CD4-positive, alpha-beta T cell (primary cell): ENCODE results near the gene TGM1. TPM values are rescaled to one million over a fixed set of nuclear protein-coding genes. Genes with fewer than 3 reads are reported as not detected.
A peak's percentile ranks its signal among the peaks of the same experiment; 100 is the strongest.

Experiments
- ATAC-seq: fragments of 200-7000 bp; cut with Tn5 transposase; one replicate; pipeline ENCODE4 v1.10.0; 2022; ENCODE audit warnings: mild to moderate bottlenecking; ENCODE audit not compliant: poor library complexity
- CTCF ChIA-PET: fragments of 350-600 bp; sonication (Branson Sonifier 250); formaldehyde crosslinking; loops from one replicate; lab custom pipeline; 2021; ENCODE audit warnings: antibody characterized with exemption, inconsistent platforms; lab: Charles Lee
- POLR2A ChIA-PET: fragments of 350-600 bp; sonication (Branson Sonifier 250); formaldehyde crosslinking; loops from one replicate; lab custom pipeline; 2021; ENCODE audit warnings: antibody characterized with exemption, inconsistent platforms; lab: Charles Lee
- DNase-seq, 14 experiments: peaks; one replicate each; pipeline ENCODE4 v3.0.0-alpha.2; 2013 to 2020; ENCODE audit warnings: mixed read lengths in 2 of 14
- H3K27ac ChIP-seq, 2 donors: one replicate each; pipeline versions ENCODE4 v1.5.1 to v1.7.0; 2013; ENCODE audit warnings: low read length in 2 of 2, low read depth in 1 of 2, mild to moderate bottlenecking in 1 of 2
- H3K27me3 ChIP-seq, 2 experiments: 1 replicate in 1 of 2; 2 replicates in 1 of 2; pipeline versions ENCODE4 v1.6.1 to v1.7.0; 2013; ENCODE audit warnings: low read length in 2 of 2, control low read depth in 1 of 2, mild to moderate bottlenecking in 1 of 2, moderate library complexity in 1 of 2; ENCODE audit not compliant: insufficient read depth in 2 of 2, control insufficient read depth in 1 of 2
- H3K36me3 ChIP-seq: one replicate; pipeline ENCODE4 v1.6.1; 2013; ENCODE audit warnings: low read length, control low read depth; ENCODE audit not compliant: insufficient read depth
- H3K4me1 ChIP-seq: one replicate; pipeline ENCODE4 v1.6.1; 2013; ENCODE audit warnings: low read length, control low read depth; ENCODE audit not compliant: insufficient read depth
- H3K4me3 ChIP-seq: one replicate; pipeline ENCODE4 v1.5.1; 2013; ENCODE audit warnings: mild to moderate bottlenecking, low read length, moderate library complexity
- H3K9me3 ChIP-seq, 2 experiments: 1 replicate in 1 of 2; 2 replicates in 1 of 2; pipeline versions ENCODE4 v1.6.1 to v1.7.0; 2013; ENCODE audit warnings: low read length in 2 of 2, mild to moderate bottlenecking in 2 of 2, control low read depth in 1 of 2, moderate library complexity in 1 of 2; ENCODE audit not compliant: control insufficient read depth in 1 of 2, insufficient read depth in 1 of 2
- H3K27ac Mint-ChIP-seq: one replicate; pipeline ENCODE4 v1.8.0; 2020; ENCODE audit warnings: mixed read lengths
- H3K27me3 Mint-ChIP-seq: one replicate; pipeline ENCODE4 v1.8.0; 2021; ENCODE audit warnings: mixed read lengths
- H3K36me3 Mint-ChIP-seq: one replicate; pipeline ENCODE4 v1.8.0; 2021; ENCODE audit warnings: low read depth, mixed read lengths
- H3K4me1 Mint-ChIP-seq: one replicate; pipeline ENCODE4 v1.8.0; 2021; ENCODE audit warnings: low read depth, mixed read lengths
- H3K4me3 Mint-ChIP-seq: one replicate; pipeline ENCODE4 v1.8.0; 2020; ENCODE audit warnings: mild to moderate bottlenecking, mixed read lengths
- H3K9me3 Mint-ChIP-seq: one replicate; pipeline ENCODE4 v1.8.0; 2020; ENCODE audit warnings: mixed read lengths
- CTCF ChIP-seq: fragments of 200-600 bp; IDR thresholded peaks from one replicate; pipeline ENCODE4 v1.8.0; 2022; ENCODE audit warnings: antibody characterized with exemption, mild to moderate bottlenecking
- intact Hi-C, 2 experiments: fragments of 100-400 bp; cut with DNase I in 1 of 2; cut with micrococcal nuclease in 1 of 2; formaldehyde crosslinking; loops; one replicate each; pipeline versions ENCODE4 v1.15.1 to v1.9.0; 2023 to 2025; cut with DNase I, micrococcal nuclease
- total RNA-seq, 174 experiments: library from RNA in 2 of 174; stranded (reverse) in 2 of 174; gene quantifications; one replicate each; pipeline ENCODE4 v1.2.3 and lab custom pipeline; 2021 to 2026

TGM1 gene
- total RNA-seq, 2 experiments from 2014 or later, result 3.5 to 3.9 TPM

GRCh38 chr14:24241829-24242443, 21.0 kb downstream of the TGM1 start:
- H3K36me3 Mint-ChIP-seq, result peaks cover 55% of the 10 kb centered on the region
- Histone ChIP-seq H3K9me3 (no peaks in the 10 kb centered on the region), H3K4me1 (peaks cover 63% of the 10 kb centered on the region), H3K4me3 (peak overlapping the region; percentile 93), H3K36me3 (peaks cover 43% of the 10 kb centered on the region), H3K27ac (peak overlapping the region; percentile 97 to 100), H3K27me3 (no peaks in the 10 kb centered on the region)
- intact Hi-C loops, result loop anchor here (1.0 to 2.0 kb wide), 6 partner anchors 10 to 188 kb away; partner anchors contain the start of genes GMPR2 (in 2 of the 2), MDP1 (in 2 of the 2), NEDD8 (in 2 of the 2) and RABGGTA (in 1 of the 2)
- no peaks in the 10 kb centered on the region for H3K9me3 Mint-ChIP-seq
- peaks cover 69% of the 10 kb centered on the region for H3K4me1 Mint-ChIP-seq
- ChIA-PET POLR2A (interaction anchor here (0.7 to 3.6 kb wide), 51 partner anchors 9 to 1371 kb away, joined by 3 to 144 read pairs (median 8); partner anchors contain the start of genes ACIN1, C14orf119, CBLN3 and CHMP4A), CTCF (interaction anchor here (1.0 to 7.3 kb wide), 23 partner anchors 9 to 200 kb away, joined by 3 to 90 read pairs (median 8); partner anchors contain the start of genes CHMP4A, CIDEB, DHRS1 and EMC9)
- peak overlapping the region; percentile 99 for H3K4me3 Mint-ChIP-seq
- DNase-seq (peak; percentile 85 to 97 (median 92)), ATAC-seq (peak; percentile 80)
- H3K27ac Mint-ChIP-seq, result peak overlapping the region; percentile 100
- TF ChIP-seq CTCF, result no peak
- H3K27me3 Mint-ChIP-seq, result no peaks in the 10 kb centered on the region

GRCh38 chr14:24240110-24240918, 22.7 kb downstream of the TGM1 start:
- H3K36me3 ChIP-seq, result peaks cover 59% of the 10 kb centered on the region
- intact Hi-C loops, result no loop called here
- H3K4me1 Mint-ChIP-seq, result peaks cover 77% of the 10 kb centered on the region
- DNase-seq (peak in 1 of 14 experiments; percentile 2), ATAC-seq (no peak)
- peak overlapping the region; percentile 100 for H3K27ac Mint-ChIP-seq
- H3K27me3 Mint-ChIP-seq, result no peaks in the 10 kb centered on the region
- TF ChIP-seq CTCF, result no peak
- H3K4me3 ChIP-seq, result no peak overlapping the region
- H3K9me3 Mint-ChIP-seq, result no peaks in the 10 kb centered on the region
- ChIA-PET POLR2A (interaction anchor here (3.0 to 3.6 kb wide), 3 partner anchors 26 to 79 kb away, joined by 13 to 144 read pairs (median 26); partner anchors contain the start of genes CHMP4A, IRF9 and MDP1), CTCF (interaction anchor here (1.8 to 3.4 kb wide), 2 partner anchors 24 to 57 kb away, joined by 6 to 38 read pairs; partner anchors contain the start of gene MDP1)
- peaks cover 71% of the 10 kb centered on the region for H3K36me3 Mint-ChIP-seq
- H3K4me1 ChIP-seq, result peaks cover 55% of the 10 kb centered on the region
- no peak overlapping the region for H3K27ac ChIP-seq
- no peaks in the 10 kb centered on the region for H3K27me3 ChIP-seq
- H3K4me3 Mint-ChIP-seq, result peak overlapping the region; percentile 99
- H3K9me3 ChIP-seq, result no peaks in the 10 kb centered on the region

- CTCF ChIA-PET, result interaction anchor here (1.8 to 3.3 kb wide), 2 partner anchors 23 to 59 kb away, joined by 6 to 14 read pairs; partner anchors contain the start of gene MDP1
- Histone ChIP-seq H3K4me1 (peaks cover 57% of the 10 kb centered on the region), H3K4me3 (no peak overlapping the region), H3K9me3 (no peaks in the 10 kb centered on the region), H3K36me3 (peaks cover 74% of the 10 kb centered on the region), H3K27ac (no peak overlapping the region), H3K27me3 (no peaks in the 10 kb centered on the region)
- Mint-ChIP-seq H3K4me3 (peak overlapping the region; percentile 99), H3K9me3 (no peaks in the 10 kb centered on the region), H3K4me1 (peaks cover 82% of the 10 kb centered on the region), H3K27ac (peak overlapping the region; percentile 100), H3K27me3 (no peaks in the 10 kb centered on the region), H3K36me3 (peaks cover 86% of the 10 kb centered on the region)
- POLR2A ChIA-PET, result interaction anchor here (0.5 to 2.6 kb wide), 4 partner anchors 8 to 43 kb away, joined by 3 to 11 read pairs (median 7); partner anchors contain the start of genes MDP1 and TM9SF1
- DNase-seq, result no peak
- TF ChIP-seq CTCF, result no peak
- intact Hi-C loops, result no loop called here
- no peak for ATAC-seq
These were observed 24.4 kb downstream of the TGM1 start for GRCh38 chr14:24238527-24239037.
